Measurements from ENCODE around the gene CWC27. TPM values are rescaled to one million over a fixed set of nuclear protein-coding genes. Genes with fewer than 3 reads are reported as not detected.
A peak's percentile ranks its signal among the peaks of the same experiment; 100 is the strongest.

CWC27 gene
- total RNA-seq, 1 experiment from 2014 or later = 12.6 TPM

DNA sequence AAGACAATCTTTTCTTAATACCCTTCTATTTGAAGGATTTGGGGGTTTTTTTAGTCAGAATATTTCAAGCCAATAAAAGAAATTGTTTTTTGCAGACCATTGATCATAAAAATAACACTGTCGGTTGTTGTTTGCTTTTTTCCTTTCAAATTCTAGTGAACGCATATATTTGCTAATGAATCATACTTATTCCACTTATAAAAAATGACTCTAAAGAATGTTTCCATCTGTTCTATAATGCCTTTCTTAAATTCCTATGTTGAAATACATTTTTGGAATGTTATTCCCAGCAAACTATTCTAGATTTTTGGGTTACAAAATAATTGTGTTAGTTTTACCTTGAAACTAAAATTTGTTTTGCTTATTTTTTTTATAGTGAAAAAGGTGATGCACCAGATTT is 32.2 kb downstream of the CWC27 start:
- H3K27me3 ChIP-seq (ENCODE audit: low read length) = no peaks in the 10 kb centered on the region
- intact Hi-C loops (cut with micrococcal nuclease) = no loop called here
- DNase-seq (peak; percentile 23), ATAC-seq (peak; percentile 57)
- no peak overlapping the region for H3K27ac ChIP-seq (ENCODE audit: low read length)
- no peak overlapping the region for H3K4me2 ChIP-seq (ENCODE audit: low read length)
- POLR2A ChIA-PET (ENCODE audit: unreplicated experiment) = no interaction called here
- H3K9me2 ChIP-seq (replicated peaks; ENCODE audit: low read length) = no peaks in the 10 kb centered on the region
- no TSS peak for BruUV-seq (replicated peaks)
- H2AFZ ChIP-seq (ENCODE audit: low read length) = no peak overlapping the region
- H3K4me3 ChIP-seq (ENCODE audit: low read length) = no peak overlapping the region
- TF ChIP-seq EZH2 (IDR thresholded peaks at IDR 0.05; ENCODE audit: low read length, unreplicated experiment) (no peak), EZH2phosphoT487 (IDR thresholded peaks at IDR 0.05; ENCODE audit: borderline replicate concordance, low read length) (no peak)
- TF ChIP-seq, protein P1, sequence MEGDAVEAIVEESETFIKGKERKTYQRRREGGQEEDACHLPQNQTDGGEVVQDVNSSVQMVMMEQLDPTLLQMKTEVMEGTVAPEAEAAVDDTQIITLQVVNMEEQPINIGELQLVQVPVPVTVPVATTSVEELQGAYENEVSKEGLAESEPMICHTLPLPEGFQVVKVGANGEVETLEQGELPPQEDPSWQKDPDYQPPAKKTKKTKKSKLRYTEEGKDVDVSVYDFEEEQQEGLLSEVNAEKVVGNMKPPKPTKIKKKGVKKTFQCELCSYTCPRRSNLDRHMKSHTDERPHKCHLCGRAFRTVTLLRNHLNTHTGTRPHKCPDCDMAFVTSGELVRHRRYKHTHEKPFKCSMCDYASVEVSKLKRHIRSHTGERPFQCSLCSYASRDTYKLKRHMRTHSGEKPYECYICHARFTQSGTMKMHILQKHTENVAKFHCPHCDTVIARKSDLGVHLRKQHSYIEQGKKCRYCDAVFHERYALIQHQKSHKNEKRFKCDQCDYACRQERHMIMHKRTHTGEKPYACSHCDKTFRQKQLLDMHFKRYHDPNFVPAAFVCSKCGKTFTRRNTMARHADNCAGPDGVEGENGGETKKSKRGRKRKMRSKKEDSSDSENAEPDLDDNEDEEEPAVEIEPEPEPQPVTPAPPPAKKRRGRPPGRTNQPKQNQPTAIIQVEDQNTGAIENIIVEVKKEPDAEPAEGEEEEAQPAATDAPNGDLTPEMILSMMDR (conservative IDR thresholded peaks at IDR 0.05; ENCODE audit: low read depth, low read length) = no peak
- H3K79me2 ChIP-seq (ENCODE audit: low read length) = no peaks in the 10 kb centered on the region
- H3K9ac ChIP-seq (ENCODE audit: low read length) = no peak overlapping the region
- 0 out of 2 replicates have a peak, but pooled peaks cover 3% of the 10 kb centered on the region for H3K36me3 ChIP-seq (ENCODE audit: low read depth, low read length)
- H3K4me1 ChIP-seq (ENCODE audit: insufficient read depth, low read length) = peaks cover 6% of the 10 kb centered on the region
- CTCF ChIA-PET = no interaction called here
- H3K9me3 ChIP-seq (ENCODE audit: low read length) = no peaks in the 10 kb centered on the region
- no peaks in the 10 kb centered on the region for H3F3A ChIP-seq (ENCODE audit: low read length, unreplicated experiment)
- no peaks in the 10 kb centered on the region for H4K20me1 ChIP-seq (ENCODE audit: low read length)

DNA sequence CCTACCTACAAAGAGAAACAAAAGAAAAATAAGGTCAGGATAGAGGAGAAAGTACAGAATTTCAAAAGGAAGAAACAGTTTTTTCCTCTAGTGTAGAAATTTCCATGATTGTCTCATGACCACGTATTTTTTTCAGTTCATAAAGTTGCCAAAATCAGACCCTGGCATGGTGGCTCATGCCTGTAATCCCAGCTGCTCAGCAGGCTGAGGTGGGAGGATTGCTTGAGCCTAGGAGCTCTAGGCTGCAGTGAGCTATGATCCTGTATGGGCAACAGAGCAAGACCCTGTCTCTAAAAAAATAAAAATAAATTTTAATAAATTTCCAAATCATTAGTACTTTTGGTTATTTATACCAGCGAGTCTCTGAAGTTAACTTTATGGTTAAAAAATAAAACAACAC is 37.8 kb downstream of the CWC27 start:
- BruUV-seq (replicated peaks) = no TSS peak
- POLR2A ChIA-PET (ENCODE audit: unreplicated experiment) = no interaction called here
- H3K79me2 ChIP-seq (ENCODE audit: low read length) = no peaks in the 10 kb centered on the region
- no peaks in the 10 kb centered on the region for H3K9me3 ChIP-seq (ENCODE audit: low read length)
- no peak overlapping the region for H3K4me3 ChIP-seq (ENCODE audit: low read length)
- H3K4me1 ChIP-seq (ENCODE audit: insufficient read depth, low read length) = no peaks in the 10 kb centered on the region
- no peak overlapping the region for H3K4me2 ChIP-seq (ENCODE audit: low read length)
- H3K9me2 ChIP-seq (replicated peaks; ENCODE audit: low read length) = no peaks in the 10 kb centered on the region
- TF ChIP-seq EZH2phosphoT487 (IDR thresholded peaks at IDR 0.05; ENCODE audit: borderline replicate concordance, low read length) (no peak), EZH2 (IDR thresholded peaks at IDR 0.05; ENCODE audit: low read length, unreplicated experiment) (no peak)
- TF ChIP-seq, protein P1 (conservative IDR thresholded peaks at IDR 0.05; ENCODE audit: low read depth, low read length) = no peak
- H3K36me3 ChIP-seq (ENCODE audit: low read depth, low read length) = peaks cover 3% of the 10 kb centered on the region; the same call in 1 of the 2 replicates
- no peak overlapping the region for H3K27ac ChIP-seq (ENCODE audit: low read length)
- ATAC-seq (no peak), DNase-seq (no peak)
- CTCF ChIA-PET = no interaction called here
- H3K9ac ChIP-seq (ENCODE audit: low read length) = no peak overlapping the region
- no peaks in the 10 kb centered on the region for H3F3A ChIP-seq (ENCODE audit: low read length, unreplicated experiment)
- no peaks in the 10 kb centered on the region for H4K20me1 ChIP-seq (ENCODE audit: low read length)
- intact Hi-C loops (cut with micrococcal nuclease) = no loop called here
- no peaks in the 10 kb centered on the region for H3K27me3 ChIP-seq (ENCODE audit: low read length)
- no peak overlapping the region for H2AFZ ChIP-seq (ENCODE audit: low read length)

DNA sequence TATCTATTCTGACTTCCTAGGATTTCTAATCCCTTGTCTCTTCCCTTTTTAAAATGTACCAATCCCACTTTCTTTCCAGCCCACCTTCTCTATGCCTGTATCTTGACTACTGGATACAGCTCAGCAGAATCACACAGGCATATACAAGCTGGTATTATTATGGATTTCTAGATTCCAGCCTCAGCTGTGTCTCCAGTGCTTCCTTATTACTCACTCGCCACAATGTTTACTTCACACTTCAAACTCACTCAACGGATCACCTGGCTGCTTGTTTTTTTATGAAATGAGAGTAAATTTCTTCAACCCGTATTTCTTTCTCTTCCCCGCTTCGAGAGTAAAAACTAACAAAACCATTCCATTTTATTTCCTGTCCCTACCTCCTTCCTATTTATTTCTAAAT is 38.8 kb downstream of the CWC27 start:
- intact Hi-C loops (cut with micrococcal nuclease) = no loop called here
- ATAC-seq = 0 out of 2 replicates have a peak, but pooled peaks have one; percentile 45

More for the DNA sequence above, 38.8 kb downstream of the CWC27 start:
- TF ChIP-seq EZH2phosphoT487 (IDR thresholded peaks at IDR 0.05; ENCODE audit: borderline replicate concordance, low read length) = no peak
- TF ChIP-seq, protein P1 (conservative IDR thresholded peaks at IDR 0.05; ENCODE audit: low read depth, low read length) = no peak
- TF ChIP-seq EZH2 (IDR thresholded peaks at IDR 0.05; ENCODE audit: low read length, unreplicated experiment) = no peak
- DNase-seq = peak; percentile 2
- no TSS peak for BruUV-seq (replicated peaks)
- CTCF ChIA-PET = no interaction called here
- no peak overlapping the region for H3K4me3 ChIP-seq (ENCODE audit: low read length)
- H3K9ac ChIP-seq (ENCODE audit: low read length) = no peak overlapping the region
- POLR2A ChIA-PET (ENCODE audit: unreplicated experiment) = no interaction called here
- no peaks in the 10 kb centered on the region for H3K4me1 ChIP-seq (ENCODE audit: insufficient read depth, low read length)
- H3K4me2 ChIP-seq (ENCODE audit: low read length) = no peak overlapping the region
- no peak overlapping the region for H2AFZ ChIP-seq (ENCODE audit: low read length)
- H3K27ac ChIP-seq (ENCODE audit: low read length) = no peak overlapping the region
- no peaks in the 10 kb centered on the region for H3K79me2 ChIP-seq (ENCODE audit: low read length)
- no peaks in the 10 kb centered on the region for H3K9me2 ChIP-seq (replicated peaks; ENCODE audit: low read length)
- H3K36me3 ChIP-seq (ENCODE audit: low read depth, low read length) = no peaks in the 10 kb centered on the region; the same call in 1 of the 2 replicates
- H4K20me1 ChIP-seq (ENCODE audit: low read length) = no peaks in the 10 kb centered on the region
- H3F3A ChIP-seq (ENCODE audit: low read length, unreplicated experiment) = no peaks in the 10 kb centered on the region
- H3K9me3 ChIP-seq (ENCODE audit: low read length) = no peaks in the 10 kb centered on the region
- no peaks in the 10 kb centered on the region for H3K27me3 ChIP-seq (ENCODE audit: low read length)

Data from PC-3 (cell line).